ENCODE data around the gene SYCE1L.

DNA sequence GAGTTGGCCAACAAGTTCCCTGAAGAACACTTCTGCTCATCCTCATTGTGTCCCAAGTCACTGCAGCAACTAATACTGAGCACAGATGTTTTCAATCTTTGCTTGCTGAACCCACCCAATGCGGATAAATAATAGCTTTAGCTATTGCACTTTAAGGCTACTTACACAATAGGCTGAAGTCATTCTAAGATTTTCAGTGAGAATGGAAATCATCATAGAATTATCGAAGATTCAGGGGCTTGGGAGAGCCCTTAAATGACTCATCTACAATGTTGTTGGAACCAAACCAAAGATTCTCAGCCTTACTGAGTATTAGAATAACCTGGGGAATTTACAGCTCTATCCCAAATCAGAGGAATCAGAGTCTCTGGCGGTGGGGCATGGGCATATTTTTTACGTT, 51.2 kb downstream of the SYCE1L start:
- TF ChIP-seq, protein P1, sequence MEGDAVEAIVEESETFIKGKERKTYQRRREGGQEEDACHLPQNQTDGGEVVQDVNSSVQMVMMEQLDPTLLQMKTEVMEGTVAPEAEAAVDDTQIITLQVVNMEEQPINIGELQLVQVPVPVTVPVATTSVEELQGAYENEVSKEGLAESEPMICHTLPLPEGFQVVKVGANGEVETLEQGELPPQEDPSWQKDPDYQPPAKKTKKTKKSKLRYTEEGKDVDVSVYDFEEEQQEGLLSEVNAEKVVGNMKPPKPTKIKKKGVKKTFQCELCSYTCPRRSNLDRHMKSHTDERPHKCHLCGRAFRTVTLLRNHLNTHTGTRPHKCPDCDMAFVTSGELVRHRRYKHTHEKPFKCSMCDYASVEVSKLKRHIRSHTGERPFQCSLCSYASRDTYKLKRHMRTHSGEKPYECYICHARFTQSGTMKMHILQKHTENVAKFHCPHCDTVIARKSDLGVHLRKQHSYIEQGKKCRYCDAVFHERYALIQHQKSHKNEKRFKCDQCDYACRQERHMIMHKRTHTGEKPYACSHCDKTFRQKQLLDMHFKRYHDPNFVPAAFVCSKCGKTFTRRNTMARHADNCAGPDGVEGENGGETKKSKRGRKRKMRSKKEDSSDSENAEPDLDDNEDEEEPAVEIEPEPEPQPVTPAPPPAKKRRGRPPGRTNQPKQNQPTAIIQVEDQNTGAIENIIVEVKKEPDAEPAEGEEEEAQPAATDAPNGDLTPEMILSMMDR (IDR thresholded peaks at IDR 0.05), result no peak
- TF ChIP-seq NR3C1 (IDR thresholded peaks at IDR 0.05) (no peak), SMC3 (IDR thresholded peaks at IDR 0.05) (no peak), SREBF2 (IDR thresholded peaks at IDR 0.05) (no peak), JUNB (IDR thresholded peaks at IDR 0.05) (no peak), RNF2 (IDR thresholded peaks at IDR 0.05; ENCODE audit: borderline replicate concordance, low read depth) (no peak), CEBPB (IDR thresholded peaks at IDR 0.05) (no peak), CHD2 (IDR thresholded peaks at IDR 0.05; ENCODE audit: low read length, partially characterized antibody) (no peak)

Measured in A549 (cell line).